GM13977 (cell line): ENCODE results near the gene RASL10A.

Source experiments
- DNase-seq: peaks from one replicate; pipeline ENCODE4 v3.0.0; 2012; ENCODE audit warnings: low spot score
- in situ Hi-C: fragments of 300-500 bp; cut with MboI; formaldehyde crosslinking; loops from one replicate; pipeline ENCODE4 v1.12.0; 2022; ENCODE audit warnings: low sequenced_read_pairs, low pct_unique_long_range_greater_than_20kb, mixed read lengths, inconsistent platforms; ENCODE audit not compliant: unreplicated experiment
- TF ChIP-seq, protein P1 (sequence below): IDR thresholded peaks from 2 replicates; pipeline ENCODE4 v1.5.1; 2012; ENCODE audit warnings: mild to moderate bottlenecking, control low read depth; ENCODE audit not compliant: insufficient read depth; ENCODE audit errors: extremely low read depth, missing control alignments

Gene RASL10A

DNA sequence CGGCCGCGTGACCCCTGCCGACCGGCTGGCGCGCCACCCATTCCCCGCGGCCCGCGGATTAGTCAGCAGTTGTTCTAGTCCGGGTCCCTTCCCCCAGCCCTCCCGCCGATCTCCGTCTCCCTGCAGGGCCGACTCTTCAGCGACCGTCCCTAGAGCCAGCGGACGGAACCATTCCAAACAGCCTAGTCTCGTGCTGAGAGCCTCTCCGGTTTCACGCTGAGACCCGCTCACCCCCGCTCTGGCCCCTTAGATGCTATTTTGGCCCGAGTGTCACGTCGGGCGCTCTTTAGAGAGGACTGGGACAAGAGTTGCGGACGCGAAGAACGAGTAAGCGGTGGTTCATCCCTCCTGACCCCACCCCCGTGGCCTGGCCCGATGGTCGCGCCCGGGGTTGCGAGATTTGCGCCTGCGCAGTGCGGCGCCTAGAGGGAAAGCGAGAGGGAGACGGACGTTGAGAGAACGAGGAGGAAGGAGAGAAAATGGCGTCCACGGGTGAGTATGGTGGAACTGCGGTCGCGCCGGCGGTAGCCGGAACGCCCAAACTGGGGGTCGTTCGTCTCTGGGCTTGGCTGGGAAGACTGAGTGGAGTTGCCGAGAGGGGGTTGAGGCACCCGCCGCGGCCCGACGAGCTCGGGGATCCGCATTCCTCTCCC is 47.5 kb downstream of the RASL10A start, which contains the start of the genes EWSR1 and RHBDD3:
TSS of gene EWSR1 (plus strand) at position 411 of the 653 bp plus-strand sequence. CDS start at position 480, 69 bp downstream.
TSS of gene RHBDD3 (minus strand) at position 124 of the 653 bp plus-strand sequence. CDS start 2,355 bp downstream, outside the sequence.
- TF ChIP-seq, protein P1, sequence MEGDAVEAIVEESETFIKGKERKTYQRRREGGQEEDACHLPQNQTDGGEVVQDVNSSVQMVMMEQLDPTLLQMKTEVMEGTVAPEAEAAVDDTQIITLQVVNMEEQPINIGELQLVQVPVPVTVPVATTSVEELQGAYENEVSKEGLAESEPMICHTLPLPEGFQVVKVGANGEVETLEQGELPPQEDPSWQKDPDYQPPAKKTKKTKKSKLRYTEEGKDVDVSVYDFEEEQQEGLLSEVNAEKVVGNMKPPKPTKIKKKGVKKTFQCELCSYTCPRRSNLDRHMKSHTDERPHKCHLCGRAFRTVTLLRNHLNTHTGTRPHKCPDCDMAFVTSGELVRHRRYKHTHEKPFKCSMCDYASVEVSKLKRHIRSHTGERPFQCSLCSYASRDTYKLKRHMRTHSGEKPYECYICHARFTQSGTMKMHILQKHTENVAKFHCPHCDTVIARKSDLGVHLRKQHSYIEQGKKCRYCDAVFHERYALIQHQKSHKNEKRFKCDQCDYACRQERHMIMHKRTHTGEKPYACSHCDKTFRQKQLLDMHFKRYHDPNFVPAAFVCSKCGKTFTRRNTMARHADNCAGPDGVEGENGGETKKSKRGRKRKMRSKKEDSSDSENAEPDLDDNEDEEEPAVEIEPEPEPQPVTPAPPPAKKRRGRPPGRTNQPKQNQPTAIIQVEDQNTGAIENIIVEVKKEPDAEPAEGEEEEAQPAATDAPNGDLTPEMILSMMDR, result no peak
- peak; percentile 97 for DNase-seq
- in situ Hi-C loops, result no loop called here

DNA sequence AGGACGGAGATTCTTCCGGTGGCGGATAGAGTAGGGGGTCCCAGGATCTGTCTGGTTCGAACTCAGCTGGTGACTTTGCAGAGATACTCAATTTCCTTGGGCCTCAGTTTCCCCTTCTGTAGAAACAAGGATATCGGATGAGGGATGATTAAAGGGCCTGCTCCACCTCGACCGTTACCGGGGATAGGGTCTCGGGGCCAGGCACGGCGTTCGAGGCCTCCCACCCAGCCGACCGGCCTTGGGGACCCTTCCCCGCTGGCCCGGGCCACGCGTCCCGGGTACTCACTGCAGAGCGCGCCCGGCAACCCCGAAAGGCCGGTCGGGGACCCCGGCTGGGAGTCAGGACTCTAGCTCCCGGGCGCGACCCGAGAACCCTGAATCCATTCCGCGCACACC is 48.0 kb downstream of the RASL10A start:
- TF ChIP-seq, protein P1, result no peak
- in situ Hi-C loops, result no loop called here
- no peak for DNase-seq

DNA sequence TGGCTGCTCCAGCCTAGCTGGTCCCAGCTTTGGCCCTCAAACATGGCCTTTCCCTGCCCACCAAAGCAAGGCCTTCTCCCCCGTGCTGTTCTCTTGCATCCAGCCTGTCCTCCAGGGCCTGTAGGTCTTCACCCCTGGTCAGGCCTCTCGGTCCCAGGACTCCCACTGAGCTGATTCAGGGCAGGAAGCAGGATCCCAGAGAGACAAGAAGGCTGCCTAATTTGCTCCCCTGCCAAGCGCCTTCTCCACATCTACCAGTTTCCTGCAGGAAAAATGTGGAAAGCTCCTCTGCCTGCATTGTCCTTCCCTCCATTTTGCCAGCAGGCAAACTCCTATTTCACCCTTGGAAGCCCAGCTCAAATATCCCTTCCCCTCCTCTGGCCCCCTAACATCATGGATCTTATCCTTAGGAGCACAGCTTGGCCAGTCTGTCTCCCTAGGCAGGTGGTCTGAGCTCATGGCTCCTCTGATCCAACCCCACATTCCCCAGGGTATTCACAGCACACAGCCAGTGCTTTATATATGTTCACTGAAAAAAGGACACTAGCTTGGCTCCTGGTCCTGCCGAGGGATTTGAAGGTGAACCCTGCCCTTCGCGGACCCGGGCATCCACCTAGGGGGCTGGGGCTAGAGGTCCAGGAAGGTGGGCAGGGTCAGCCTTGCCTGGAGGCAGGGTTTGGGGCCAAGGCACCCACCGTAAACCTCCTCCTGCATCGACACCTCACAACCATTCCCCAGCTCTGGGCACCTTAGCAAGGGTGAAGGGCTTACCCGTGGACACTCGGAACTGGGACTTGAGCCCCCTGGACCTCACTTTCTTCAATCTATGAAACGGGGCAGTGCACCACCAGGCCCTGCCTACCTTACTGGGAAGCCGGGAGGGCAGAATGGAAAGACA is 48.7 kb downstream of the RASL10A start:
- TF ChIP-seq, protein P1, result no peak
- in situ Hi-C loops, result no loop called here
- no peak for DNase-seq

DNA sequence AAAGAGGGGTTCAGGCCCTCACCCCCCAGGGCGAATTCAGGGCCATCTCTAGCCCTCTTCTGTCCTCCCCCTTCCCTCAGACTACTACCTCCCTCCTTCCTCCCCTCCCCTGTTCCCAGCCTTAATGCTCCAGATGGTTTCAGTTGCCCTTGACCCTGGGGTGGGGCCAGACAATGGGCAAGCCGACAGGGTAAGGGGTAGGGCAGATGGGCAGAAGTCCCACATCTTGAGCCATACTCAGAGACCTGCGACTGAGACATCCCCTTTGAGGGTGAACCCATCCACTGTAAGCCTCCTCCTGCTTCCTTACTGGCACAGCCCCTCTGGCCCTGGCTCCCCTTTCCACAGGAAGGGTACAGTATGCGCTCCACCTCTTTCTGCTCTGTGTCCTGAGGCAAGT is 49.6 kb downstream of the RASL10A start:
- no peak for DNase-seq
- in situ Hi-C loops, result no loop called here
- TF ChIP-seq, protein P1, result no peak

GRCh38 chr22:29265305-29265704 is 50.2 kb downstream of the RASL10A start:
- no peak for DNase-seq
- in situ Hi-C loops, result no loop called here

GRCh38 chr22:29263791-29264276 is 51.7 kb downstream of the RASL10A start:
- TF ChIP-seq, protein P1, result no peak
- no peak for DNase-seq
- in situ Hi-C loops, result no loop called here

More at GRCh38 chr22:29265305-29265704, 50.2 kb downstream of the RASL10A start:
- TF ChIP-seq, protein P1, result no peak
